RWPE1 (cell line): ENCODE results near the gene LTBR.

Source experiments
- CTCF ChIA-PET: fragments of 350-600 bp; sonication (Branson Sonifier 250); formaldehyde crosslinking; extraction: SDS; loops from one replicate; lab custom pipeline; 2021; lab: Yijun Ruan, JAX
- POLR2A ChIA-PET: fragments of 400-600 bp; formaldehyde crosslinking; extraction: SDS; loops from one replicate; lab custom pipeline; 2020; ENCODE audit warnings: antibody characterized with exemption; ENCODE audit not compliant: low non-redundant PET; lab: Yijun Ruan, JAX
- DNase-seq: peaks from one replicate; pipeline ENCODE4 v3.0.0; 2012; ENCODE audit warnings: low spot score
- H3K27ac ChIP-seq: fragments of 450-650 bp; 2 replicates; pipeline ENCODE4 v1.5.1; 2017
- TF ChIP-seq, protein P1 (sequence below): fragments of 450-650 bp; conservative IDR thresholded peaks from 2 replicates; pipeline ENCODE4 v1.5.1; 2017; ENCODE audit warnings: low read depth, mild to moderate bottlenecking

LTBR gene

GRCh38 chr12:6435961-6436715, 52.2 kb downstream of the LTBR start:
- DNase-seq, result no peak
- POLR2A ChIA-PET, result no interaction called here
- CTCF ChIA-PET, result interaction anchor here (0.6 to 1.1 kb wide), 5 partner anchors 16 to 648 kb away, joined by 3 to 7 read pairs (median 3); no protein-coding TSS in a partner anchor
- TF ChIP-seq, protein P1, sequence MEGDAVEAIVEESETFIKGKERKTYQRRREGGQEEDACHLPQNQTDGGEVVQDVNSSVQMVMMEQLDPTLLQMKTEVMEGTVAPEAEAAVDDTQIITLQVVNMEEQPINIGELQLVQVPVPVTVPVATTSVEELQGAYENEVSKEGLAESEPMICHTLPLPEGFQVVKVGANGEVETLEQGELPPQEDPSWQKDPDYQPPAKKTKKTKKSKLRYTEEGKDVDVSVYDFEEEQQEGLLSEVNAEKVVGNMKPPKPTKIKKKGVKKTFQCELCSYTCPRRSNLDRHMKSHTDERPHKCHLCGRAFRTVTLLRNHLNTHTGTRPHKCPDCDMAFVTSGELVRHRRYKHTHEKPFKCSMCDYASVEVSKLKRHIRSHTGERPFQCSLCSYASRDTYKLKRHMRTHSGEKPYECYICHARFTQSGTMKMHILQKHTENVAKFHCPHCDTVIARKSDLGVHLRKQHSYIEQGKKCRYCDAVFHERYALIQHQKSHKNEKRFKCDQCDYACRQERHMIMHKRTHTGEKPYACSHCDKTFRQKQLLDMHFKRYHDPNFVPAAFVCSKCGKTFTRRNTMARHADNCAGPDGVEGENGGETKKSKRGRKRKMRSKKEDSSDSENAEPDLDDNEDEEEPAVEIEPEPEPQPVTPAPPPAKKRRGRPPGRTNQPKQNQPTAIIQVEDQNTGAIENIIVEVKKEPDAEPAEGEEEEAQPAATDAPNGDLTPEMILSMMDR, result no peak
- no peak overlapping the region for H3K27ac ChIP-seq

DNA sequence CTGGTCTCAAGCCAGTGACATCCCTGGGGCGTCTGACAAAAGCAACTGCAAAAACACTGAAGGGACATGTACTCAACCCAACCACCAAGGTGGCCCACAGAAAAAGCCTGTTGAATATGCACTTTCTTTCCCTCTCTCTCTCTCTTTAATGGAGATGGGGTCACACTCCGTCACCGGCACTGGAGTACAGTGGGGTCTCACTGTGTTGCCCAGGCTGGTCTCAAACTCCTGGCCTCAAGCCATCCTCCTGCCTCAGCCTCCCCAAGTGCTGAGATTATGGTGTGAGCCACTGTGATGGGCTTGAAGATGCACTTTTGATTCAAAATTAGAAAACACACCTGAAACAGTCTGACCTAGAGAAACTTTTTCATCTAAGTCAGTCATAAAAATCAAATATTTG, 53.6 kb downstream of the LTBR start:
- DNase-seq, result no peak
- TF ChIP-seq, protein P1, result no peak
- H3K27ac ChIP-seq, result no peak overlapping the region
- POLR2A ChIA-PET, result no interaction called here
- CTCF ChIA-PET, result interaction anchor here (1.0 to 1.1 kb wide), 2 partner anchors 14 to 28 kb away, joined by 3 read pairs; no protein-coding TSS in a partner anchor

- H3K27ac ChIP-seq, result no peak overlapping the region
- CTCF ChIA-PET, result interaction anchor here (0.7 to 1.4 kb wide), 3 partner anchors 14 to 27 kb away, joined by 3 to 6 read pairs (median 3); no protein-coding TSS in a partner anchor
- POLR2A ChIA-PET, result no interaction called here
- TF ChIP-seq, protein P1, result no peak
- no peak for DNase-seq
These were observed 54.4 kb downstream of the LTBR start for GRCh38 chr12:6438345-6438744.

- TF ChIP-seq, protein P1, result no peak
- CTCF ChIA-PET, result no interaction called here
- POLR2A ChIA-PET, result no interaction called here
- no peak overlapping the region for H3K27ac ChIP-seq
- DNase-seq, result no peak
These were observed 56.4 kb downstream of the LTBR start for GRCh38 chr12:6440391-6440790.
